Right atrium auricular region (tissue), 2 donors: ENCODE results near the gene ST3GAL4. TPM values are rescaled to one million over a fixed set of nuclear protein-coding genes. Genes with fewer than 3 reads are reported as not detected.

ENCODE experiments used
- DNase-seq: peaks from one replicate; pipeline ENCODE4 v3.0.0-alpha.2; 2019; ENCODE audit warnings: low spot score
- H3K27ac ChIP-seq, 2 donors: fragments of 200-600 bp; sonication (generic); 1 replicate in 1 of 2; 2 replicates in 1 of 2; pipeline ENCODE4 v1.5.1; 2016 to 2019
- H3K27me3 ChIP-seq, 2 donors: fragments of 200-600 bp; sonication (generic); one replicate each; pipeline versions ENCODE4 v1.5.1 to v1.6.0; 2017 to 2019
- H3K36me3 ChIP-seq: fragments of 200-600 bp; sonication (generic); one replicate; pipeline ENCODE4 v1.5.1; 2016
- H3K4me1 ChIP-seq, 2 donors: fragments of 200-600 bp; sonication (generic); one replicate each; pipeline versions ENCODE4 v1.5.1 to v1.6.0; 2017 to 2019
- H3K4me3 ChIP-seq, 2 donors: fragments of 200-600 bp; sonication (generic); 1 replicate in 1 of 2; 2 replicates in 1 of 2; pipeline ENCODE4 v1.5.1; 2017 to 2019; ENCODE audit warnings: mild to moderate bottlenecking in 1 of 2, moderate library complexity in 1 of 2
- H3K9me3 ChIP-seq, 2 donors: fragments of 200-600 bp; sonication (generic); one replicate each; pipeline ENCODE4 v1.5.1; 2019
- total RNA-seq, 2 donors: library from RNA; depleted of rRNA; stranded (reverse); fragments of >200 nt; gene quantifications; one replicate each; pipeline ENCODE4 v1.1.0, GENCODE V29; 2016
- TF ChIP-seq, protein P1 (sequence below), 2 donors: fragments of 200-600 bp; sonication (generic); IDR thresholded peaks; one replicate each; pipeline ENCODE4 v1.5.1; 2019; ENCODE audit warnings: antibody characterized with exemption in 2 of 2

ST3GAL4 gene
- total RNA-seq, 2 donors from 2014 or later: 67.5 to 103 TPM

DNA sequence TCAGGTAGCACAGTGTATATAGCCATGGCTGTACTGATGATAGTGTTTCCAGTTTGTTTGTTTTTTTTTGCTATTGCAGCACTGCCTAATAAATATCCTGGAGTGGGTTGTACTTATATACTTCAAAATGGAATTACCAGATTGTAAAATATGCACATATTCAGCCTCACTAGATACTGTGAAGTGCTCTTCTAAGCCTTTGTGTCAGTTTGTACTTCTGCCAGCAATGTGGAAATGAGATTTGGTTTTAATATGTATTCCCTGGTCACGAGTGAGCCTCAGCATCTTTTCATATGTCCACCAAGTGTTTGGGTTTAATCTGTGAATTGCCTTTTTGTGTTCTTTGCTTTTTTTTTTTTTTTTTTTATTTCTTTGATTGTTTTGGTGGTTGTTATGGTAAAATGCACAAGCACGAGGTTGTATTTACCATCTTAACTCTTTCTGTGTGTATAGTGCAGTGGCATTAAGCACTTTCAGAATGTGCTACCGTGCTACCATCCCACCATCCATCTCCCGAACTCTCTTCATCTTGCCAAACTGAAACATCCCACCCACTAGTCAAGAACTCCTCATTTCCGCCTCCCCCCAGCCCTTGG is 34.9 kb downstream of the ST3GAL4 start:
- no peak overlapping the region for H3K4me3 ChIP-seq
- no peak for DNase-seq
- H3K36me3 ChIP-seq: no peaks in the 10 kb centered on the region
- peaks cover 0 to 76% of the 10 kb centered on the region in 2 donors for H3K4me1 ChIP-seq
- H3K27ac ChIP-seq: peak overlapping the region; percentile 85 to 87
- no peaks in the 10 kb centered on the region for H3K27me3 ChIP-seq
- H3K9me3 ChIP-seq: no peaks in the 10 kb centered on the region
- TF ChIP-seq, protein P1, sequence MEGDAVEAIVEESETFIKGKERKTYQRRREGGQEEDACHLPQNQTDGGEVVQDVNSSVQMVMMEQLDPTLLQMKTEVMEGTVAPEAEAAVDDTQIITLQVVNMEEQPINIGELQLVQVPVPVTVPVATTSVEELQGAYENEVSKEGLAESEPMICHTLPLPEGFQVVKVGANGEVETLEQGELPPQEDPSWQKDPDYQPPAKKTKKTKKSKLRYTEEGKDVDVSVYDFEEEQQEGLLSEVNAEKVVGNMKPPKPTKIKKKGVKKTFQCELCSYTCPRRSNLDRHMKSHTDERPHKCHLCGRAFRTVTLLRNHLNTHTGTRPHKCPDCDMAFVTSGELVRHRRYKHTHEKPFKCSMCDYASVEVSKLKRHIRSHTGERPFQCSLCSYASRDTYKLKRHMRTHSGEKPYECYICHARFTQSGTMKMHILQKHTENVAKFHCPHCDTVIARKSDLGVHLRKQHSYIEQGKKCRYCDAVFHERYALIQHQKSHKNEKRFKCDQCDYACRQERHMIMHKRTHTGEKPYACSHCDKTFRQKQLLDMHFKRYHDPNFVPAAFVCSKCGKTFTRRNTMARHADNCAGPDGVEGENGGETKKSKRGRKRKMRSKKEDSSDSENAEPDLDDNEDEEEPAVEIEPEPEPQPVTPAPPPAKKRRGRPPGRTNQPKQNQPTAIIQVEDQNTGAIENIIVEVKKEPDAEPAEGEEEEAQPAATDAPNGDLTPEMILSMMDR (IDR thresholded peaks at IDR 0.05): no peak

DNA sequence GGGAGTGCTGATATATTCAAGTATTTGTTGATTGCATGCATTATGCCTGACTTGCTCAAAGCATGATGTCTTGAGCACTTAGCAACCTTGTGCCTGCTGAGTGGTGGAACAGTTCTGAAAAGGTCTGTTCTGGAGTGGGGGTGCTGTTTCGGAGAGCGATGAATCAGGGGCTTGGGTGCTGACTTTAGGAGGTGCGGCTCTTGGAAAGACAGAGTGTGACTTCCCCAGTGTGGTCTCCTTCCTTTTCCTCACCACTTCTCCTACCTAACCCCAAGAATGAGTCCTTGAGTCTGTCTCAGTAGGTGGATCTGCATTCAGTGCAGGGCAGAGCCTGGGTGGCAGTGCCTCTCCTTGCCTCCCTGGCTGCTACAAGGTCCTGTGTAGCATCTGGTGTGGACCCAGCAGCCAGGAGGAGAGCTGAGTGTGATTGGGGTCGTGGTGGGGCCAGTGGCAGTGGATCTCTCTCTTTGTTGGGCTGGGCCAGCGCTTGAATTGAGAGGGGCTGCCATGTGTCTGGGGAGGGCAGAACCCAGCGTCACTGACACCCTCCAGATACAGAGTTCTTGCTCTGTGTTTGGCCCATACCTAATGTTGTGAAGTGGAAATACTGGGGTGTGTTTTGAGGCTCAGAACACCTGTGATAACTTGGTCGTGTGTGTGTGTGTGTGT is 35.9 kb downstream of the ST3GAL4 start:
- no peaks in the 10 kb centered on the region for H3K27me3 ChIP-seq
- peak overlapping the region; percentile 85 to 87 for H3K27ac ChIP-seq
- TF ChIP-seq, protein P1 (IDR thresholded peaks at IDR 0.05): no peak
- no peaks in the 10 kb centered on the region for H3K36me3 ChIP-seq
- DNase-seq: no peak
- H3K4me1 ChIP-seq: peaks cover 0 to 72% of the 10 kb centered on the region in 2 donors
- H3K4me3 ChIP-seq: no peak overlapping the region
- H3K9me3 ChIP-seq: no peaks in the 10 kb centered on the region

DNA sequence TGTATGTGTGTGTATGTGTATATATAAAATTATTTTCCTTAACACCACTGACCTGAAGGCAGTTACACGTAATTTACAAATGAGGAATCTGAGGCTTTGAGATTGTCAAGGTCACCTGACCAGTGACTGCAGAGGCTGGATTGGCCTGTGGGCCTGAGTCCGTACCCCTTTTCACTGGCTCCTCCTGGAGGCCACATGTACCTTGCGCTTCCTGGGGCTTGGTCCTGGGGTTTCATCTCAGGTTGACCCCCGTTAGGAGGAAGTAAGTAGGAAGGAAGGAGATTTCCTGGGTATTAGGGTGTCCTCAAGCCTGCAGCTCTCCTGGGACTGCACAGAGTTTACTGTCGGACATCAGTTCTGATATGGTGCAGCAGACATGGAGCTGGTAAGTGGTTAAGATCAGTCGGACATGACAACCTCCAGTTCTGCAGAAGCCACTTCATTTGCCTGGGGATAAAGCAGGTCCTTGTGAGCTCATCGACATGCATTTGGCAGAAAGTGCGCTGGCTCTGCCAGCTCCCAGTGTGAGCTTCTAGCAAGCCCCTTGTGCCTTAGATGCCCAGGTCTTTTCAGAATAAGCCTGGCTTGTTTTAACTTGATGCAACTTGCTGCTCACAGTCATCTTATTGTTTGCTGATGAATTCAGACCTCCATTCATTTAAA is 36.6 kb downstream of the ST3GAL4 start:
- no peaks in the 10 kb centered on the region for H3K9me3 ChIP-seq
- TF ChIP-seq, protein P1 (IDR thresholded peaks at IDR 0.05): peak in 1 of 2 donors; percentile 43
- no peaks in the 10 kb centered on the region for H3K36me3 ChIP-seq
- H3K4me1 ChIP-seq: peaks cover 0 to 66% of the 10 kb centered on the region in 2 donors
- H3K27ac ChIP-seq: peak overlapping the region; percentile 85 to 87
- H3K27me3 ChIP-seq: no peaks in the 10 kb centered on the region
- no peak overlapping the region for H3K4me3 ChIP-seq
- DNase-seq: no peak

DNA sequence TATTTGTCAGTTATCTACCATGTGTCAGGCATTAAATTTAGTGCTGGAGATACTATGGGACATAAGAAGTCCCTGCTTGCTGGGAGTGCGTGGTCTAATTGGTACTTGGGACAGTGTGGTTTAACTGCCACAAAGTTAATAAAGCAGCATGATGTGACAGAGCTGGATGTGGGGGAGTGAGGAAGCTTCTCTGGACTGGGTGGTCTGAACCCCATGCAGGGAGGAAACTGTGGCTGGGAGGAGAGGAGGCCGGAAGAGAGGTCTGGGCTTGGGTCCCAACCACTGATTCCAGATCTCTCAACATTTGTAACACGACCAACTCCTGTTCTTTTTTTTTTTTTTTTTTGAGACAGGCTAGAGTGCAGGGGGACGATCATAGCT is 37.1 kb downstream of the ST3GAL4 start:
- peaks cover 0 to 61% of the 10 kb centered on the region in 2 donors for H3K4me1 ChIP-seq
- H3K27ac ChIP-seq: peak overlapping the region; percentile 85 to 87
- no peaks in the 10 kb centered on the region for H3K36me3 ChIP-seq
- no peaks in the 10 kb centered on the region for H3K27me3 ChIP-seq
- H3K9me3 ChIP-seq: no peaks in the 10 kb centered on the region
- no peak for DNase-seq
- TF ChIP-seq, protein P1 (IDR thresholded peaks at IDR 0.05): no peak
- H3K4me3 ChIP-seq: no peak overlapping the region

DNA sequence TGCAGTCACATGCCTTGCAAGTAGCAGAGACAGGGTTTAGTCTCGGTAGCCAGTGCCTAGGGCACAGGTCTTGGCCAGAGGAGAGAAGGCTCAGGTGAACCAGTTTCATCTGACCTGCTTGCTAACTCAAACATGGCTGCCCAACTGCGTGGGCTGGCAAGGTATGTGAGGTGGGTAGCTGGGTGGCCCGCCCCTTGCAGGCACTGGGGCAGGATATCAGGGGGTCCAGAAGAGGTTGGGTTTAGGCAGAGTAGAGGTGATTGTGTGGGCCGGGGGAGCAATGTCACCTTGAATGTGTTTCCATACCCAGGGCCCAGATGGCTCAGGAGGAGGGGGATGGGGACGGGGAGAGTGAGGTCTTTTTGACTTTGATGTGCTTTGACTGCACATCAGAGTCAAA is 37.7 kb downstream of the ST3GAL4 start:
- H3K36me3 ChIP-seq: no peaks in the 10 kb centered on the region
- no peak for DNase-seq
- peaks cover 0 to 55% of the 10 kb centered on the region in 2 donors for H3K4me1 ChIP-seq
- TF ChIP-seq, protein P1 (IDR thresholded peaks at IDR 0.05): no peak
- no peaks in the 10 kb centered on the region for H3K27me3 ChIP-seq
- H3K4me3 ChIP-seq: no peak overlapping the region
- H3K27ac ChIP-seq: peak overlapping the region; percentile 85 to 87
- no peaks in the 10 kb centered on the region for H3K9me3 ChIP-seq
